EH (cell line): Measurements from ENCODE around the gene IL2RA.
"Not testable (repeated sequence)": the region's sequence is repeated elsewhere in the genome, so short reads cannot be mapped to it uniquely, and the experiment has no call there.

Experiments used
- DNase-seq: peaks from one replicate; pipeline ENCODE4 v3.0.0-alpha.2; 2015; ENCODE audit warnings: low read depth

The IL2RA gene

DNA sequence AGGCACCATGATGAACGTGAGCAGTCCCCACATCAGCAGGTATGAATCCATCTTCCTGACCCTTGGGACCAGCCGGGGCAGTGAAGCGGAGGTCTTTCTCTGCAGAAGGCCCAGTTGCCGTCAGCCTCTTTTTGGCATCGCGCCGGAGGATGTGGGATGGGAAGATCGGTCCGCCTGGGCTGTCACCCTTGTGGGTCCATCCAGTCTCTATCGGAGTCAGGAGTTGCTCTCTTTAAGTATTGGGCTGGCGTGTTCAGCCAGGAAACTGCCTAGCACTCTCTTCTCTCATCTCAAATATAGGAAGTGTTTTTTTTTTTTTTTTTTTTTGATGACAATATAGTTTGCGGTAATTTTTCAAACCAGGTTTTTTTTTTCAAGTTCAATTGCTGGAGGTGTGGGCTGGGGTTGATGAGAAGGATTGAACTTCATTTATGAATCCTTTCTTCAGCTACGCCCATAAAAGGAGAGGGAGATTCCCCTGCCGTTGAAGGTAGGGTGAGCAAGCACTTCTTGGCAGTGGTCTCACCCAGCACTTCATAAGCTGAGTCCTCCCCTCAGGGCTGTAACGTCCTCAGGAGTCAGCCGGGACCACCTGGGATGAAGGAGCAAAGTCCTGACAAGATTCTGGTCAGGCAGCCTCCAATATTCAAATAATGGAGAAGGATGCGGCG is at the start of gene IL2RA:
IL2RA (minus strand) TSS at position 267 of the 671 bp plus-strand sequence; CDS start at position 51, 216 bp downstream.
- no peak for DNase-seq

- DNase-seq = no peak
These were observed 48.0 kb upstream of the IL2RA start for GRCh38 chr10:6110136-6110535.

GRCh38 chr10:6109444-6109775 is 47.2 kb upstream of the IL2RA start:
- DNase-seq = no peak

GRCh38 chr10:6108631-6109443 is 46.7 kb upstream of the IL2RA start:
- DNase-seq = peak; percentile 60

DNA sequence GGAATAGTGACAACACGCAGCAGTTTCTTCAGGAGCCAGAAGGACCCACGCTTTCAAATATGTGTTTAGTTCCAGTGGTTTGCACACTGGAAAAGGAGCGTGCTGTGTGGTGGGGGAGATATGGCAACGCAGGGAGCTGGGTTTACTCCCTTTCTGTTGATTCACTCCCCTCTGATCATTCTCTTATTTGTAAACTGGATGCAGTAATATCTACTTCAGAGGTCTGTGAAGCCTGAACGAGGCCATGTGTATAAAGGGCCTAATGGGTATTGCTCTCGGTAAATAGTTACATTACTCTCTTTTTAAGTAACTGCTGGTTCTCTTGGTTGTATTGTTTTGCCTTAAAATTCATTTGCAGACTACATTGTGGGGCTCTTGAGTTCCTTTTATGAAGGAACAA is 45.9 kb upstream of the IL2RA start:
- no peak for DNase-seq

DNA sequence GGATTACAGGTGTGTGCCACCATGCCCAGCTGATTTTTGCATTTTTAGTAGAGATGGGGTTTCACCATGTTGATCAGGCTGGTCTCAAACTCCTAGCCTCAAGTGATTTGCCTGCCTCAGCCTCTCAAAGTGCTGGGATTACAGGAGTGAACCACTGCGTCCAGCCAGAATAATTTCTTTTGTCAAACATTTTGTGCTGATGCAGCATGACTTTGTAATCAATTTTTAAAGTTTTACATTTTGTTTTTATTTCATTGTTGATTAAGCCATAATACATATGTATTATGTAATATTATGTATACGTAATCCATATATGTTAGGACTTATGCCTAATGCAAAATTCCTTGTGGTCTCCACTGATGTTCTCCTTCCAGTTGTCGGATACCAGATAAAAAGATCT is 45.4 kb upstream of the IL2RA start:
- not testable (repeated sequence) for DNase-seq

DNA sequence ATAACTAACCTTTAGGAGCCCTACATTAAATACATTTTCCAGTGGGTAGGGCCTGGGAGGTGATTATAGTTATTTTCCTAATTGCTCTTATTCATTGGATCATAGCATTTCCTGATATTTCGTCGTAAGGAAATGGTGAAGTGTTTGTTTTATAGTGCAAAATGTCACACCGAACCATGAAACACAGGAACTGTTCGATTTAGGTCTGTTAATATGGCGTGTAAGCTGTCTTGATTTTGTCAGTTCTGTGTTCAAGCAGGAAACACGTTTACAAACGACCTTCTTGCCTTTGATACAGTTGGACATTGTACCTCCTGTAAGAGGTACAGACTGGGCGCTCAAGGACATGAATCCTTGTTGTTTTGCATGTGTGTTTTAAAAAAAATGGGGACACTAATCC is 41.4 kb upstream of the IL2RA start:
- no peak for DNase-seq

GRCh38 chr10:6102128-6102527 is 40.0 kb upstream of the IL2RA start:
- no peak for DNase-seq

GRCh38 chr10:6101181-6101580 is 39.0 kb upstream of the IL2RA start:
- DNase-seq = no peak

DNA sequence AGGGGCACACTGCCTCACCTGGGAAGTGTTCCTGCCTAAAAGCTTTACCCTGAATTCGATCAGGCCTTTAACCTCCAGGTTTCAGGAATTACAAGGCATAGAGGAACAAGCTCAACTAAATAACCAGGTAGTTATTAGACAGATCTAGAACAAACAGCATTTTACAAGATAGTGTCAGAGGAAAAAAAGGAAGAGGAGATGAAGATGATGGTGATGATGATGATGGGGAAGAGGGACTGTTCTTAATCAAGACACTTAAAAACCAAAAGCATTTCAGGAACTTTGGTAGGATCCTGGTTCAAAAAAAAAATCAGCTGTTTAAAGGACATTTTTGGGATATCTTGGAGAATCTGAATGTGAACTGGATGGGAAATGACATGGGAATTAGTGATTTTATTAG is 38.2 kb upstream of the IL2RA start:
- DNase-seq = no peak

DNA sequence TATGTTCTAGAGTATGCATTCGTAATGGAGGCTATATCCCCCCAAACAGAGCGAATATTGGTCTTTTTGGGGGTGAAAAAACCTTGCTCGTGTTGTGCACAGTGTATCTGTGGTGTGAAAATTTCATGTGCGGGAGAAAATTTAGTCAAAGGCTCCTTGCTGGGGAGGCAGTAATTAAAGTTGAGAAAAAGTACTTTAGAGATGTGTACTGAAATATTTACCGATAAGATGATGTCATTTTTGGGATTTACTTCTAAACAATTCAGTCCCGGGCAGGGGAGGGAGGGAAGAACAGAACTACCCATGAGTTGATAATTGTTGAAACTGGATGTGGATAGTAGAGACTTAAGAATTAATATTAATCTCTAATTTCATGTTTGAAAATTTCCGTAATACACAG is 36.0 kb upstream of the IL2RA start:
- no peak for DNase-seq

GRCh38 chr10:6097063-6097462 is 34.9 kb upstream of the IL2RA start:
- no peak for DNase-seq

DNA sequence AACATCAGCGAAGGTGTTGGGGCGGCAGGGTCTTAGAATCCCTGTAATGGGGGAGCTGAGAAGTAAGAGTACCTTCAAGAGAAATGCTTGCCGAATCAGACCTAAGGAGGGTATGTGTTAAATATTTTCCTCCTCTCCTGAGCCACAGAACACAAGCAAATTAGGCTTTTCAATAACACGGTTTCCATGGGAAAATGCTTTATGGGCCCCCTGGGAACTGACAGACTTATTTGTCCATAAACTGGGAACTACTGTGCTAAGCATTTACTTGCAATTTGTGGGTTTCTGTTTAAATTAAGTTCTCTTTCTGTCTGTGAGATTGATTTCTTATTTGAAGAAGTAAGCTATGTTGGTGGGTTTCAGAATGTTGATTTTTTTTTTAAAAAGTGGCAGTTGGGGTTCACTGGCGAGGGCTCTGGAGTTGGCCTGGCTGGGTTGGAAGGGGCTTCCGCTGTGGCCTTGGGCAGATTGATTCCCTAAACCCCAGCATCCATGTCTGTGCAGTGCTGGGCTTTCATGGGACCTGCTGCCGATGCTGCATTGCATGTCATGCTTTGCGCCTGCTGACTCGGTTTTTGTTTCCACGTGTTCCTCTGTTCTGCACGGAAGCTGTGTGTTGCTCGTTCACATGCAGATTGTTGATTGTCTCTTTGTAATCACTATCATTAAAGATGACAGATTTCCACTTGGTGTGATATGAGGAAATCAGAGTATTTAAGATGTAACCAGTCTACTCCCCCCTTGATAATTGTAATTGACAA is 33.8 kb upstream of the IL2RA start:
- no peak for DNase-seq

GRCh38 chr10:6092731-6093130 is 30.6 kb upstream of the IL2RA start:
- DNase-seq = no peak

- peak; percentile 15 for DNase-seq
These were observed 29.5 kb upstream of the IL2RA start for GRCh38 chr10:6091630-6092029.

DNA sequence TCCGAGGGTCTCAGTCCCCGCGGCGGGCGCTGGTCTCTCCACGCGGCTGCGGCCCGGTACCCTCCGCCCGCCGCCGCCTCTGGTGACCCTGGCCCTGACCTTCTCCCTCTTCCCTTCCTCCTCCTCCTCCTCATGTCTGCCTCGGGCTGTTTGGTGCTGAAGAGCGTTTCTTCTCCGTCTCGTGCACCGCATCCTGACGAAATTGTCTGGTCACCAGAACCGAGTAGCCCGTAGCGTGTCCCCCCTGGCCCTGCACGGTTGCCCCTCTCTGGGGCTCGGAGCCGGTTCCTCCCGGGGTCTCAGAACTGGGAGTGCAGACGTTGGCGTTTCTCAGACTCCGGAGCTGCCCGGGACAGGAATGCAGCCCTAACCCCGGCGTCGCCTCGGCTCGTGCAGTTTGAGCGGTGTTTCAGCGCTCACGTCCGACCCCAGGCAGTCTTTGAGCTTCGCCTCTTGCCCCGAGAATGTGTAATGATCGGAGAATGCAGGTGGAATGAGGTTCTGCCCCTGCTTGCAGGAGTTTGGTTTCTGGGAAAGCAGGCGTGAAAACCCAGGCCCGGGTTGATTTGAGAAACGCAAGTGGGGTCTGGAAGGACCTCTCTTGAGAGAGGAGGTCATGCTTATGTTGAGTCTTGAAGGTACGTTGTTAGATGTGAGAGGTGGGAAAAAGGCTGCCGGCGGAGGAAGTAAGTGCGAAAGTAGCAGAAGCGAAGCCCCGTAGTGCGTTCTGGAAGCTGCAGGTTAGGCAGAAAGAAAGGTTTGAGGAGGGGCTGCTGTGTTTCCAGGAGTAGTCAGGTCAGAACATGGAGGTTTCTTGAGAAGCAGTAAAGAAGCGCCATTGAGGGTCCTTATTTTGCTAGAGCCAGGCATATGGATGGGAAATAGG is 27.4 kb upstream of the IL2RA start:
- peak; percentile 51 for DNase-seq

GRCh38 chr10:6088721-6089333 is 26.7 kb upstream of the IL2RA start, which contains the start of gene RBM17:
Gene RBM17, plus strand, starts transcription at chr10:6089034. Its CDS starts 8,032 bp downstream, at chr10:6097066.
- peak; percentile 92 for DNase-seq

- peak; percentile 76 for DNase-seq
These were observed 24.4 kb upstream of the IL2RA start for GRCh38 chr10:6086375-6087233.

GRCh38 chr10:6083523-6084475 is 21.6 kb upstream of the IL2RA start:
- peak; percentile 67 for DNase-seq
